Adrenal gland (tissue), 12 donors: ENCODE results near the gene SF3B2. TPM values are rescaled to one million over a fixed set of nuclear protein-coding genes. Genes with fewer than 3 reads are reported as not detected.

ENCODE experiments used
- DNase-seq, 7 donors: peaks; one replicate each; pipeline ENCODE4 v3.0.0-alpha.2; 2019 to 2020
- H3K27ac ChIP-seq, 5 donors: fragments of 200-600 bp; sonication (generic) in 4 of 5; 1 replicate in 3 of 5; 2 replicates in 2 of 5; pipeline versions ENCODE4 v1.5.1 to v1.8.0; 2016 to 2020; ENCODE audit warnings: mild to moderate bottlenecking in 1 of 5
- H3K27me3 ChIP-seq: fragments of 200-600 bp; 2 replicates; pipeline ENCODE4 v1.8.0; 2021
- H3K36me3 ChIP-seq, 2 donors: fragments of 200-600 bp; replicated peaks in 1 of 2; 1 replicate in 1 of 2; 2 replicates in 1 of 2; pipeline versions ENCODE4 v1.5.1 to v1.8.0; 2018 to 2022
- H3K4me1 ChIP-seq, 2 donors: fragments of 200-600 bp; replicated peaks in 1 of 2; 1 replicate in 1 of 2; 2 replicates in 1 of 2; pipeline versions ENCODE4 v1.5.1 to v1.8.0; 2018 to 2021
- H3K4me3 ChIP-seq, 4 donors: fragments of 200-600 bp; sonication (generic) in 3 of 4; one replicate each; pipeline ENCODE4 v1.5.1; 2016 to 2018
- H3K9me3 ChIP-seq, 3 donors: fragments of 200-600 bp; sonication (generic) in 1 of 3; replicated peaks in 1 of 3; 1 replicate in 2 of 3; 2 replicates in 1 of 3; pipeline versions ENCODE4 v1.5.1 to v1.8.0; 2016 to 2021
- CTCF ChIP-seq, 6 experiments: fragments of 450-650 bp in 4 of 6; fragments of 200-600 bp in 2 of 6; sonication (generic) in 1 of 6; IDR thresholded peaks; 1 replicate in 5 of 6; 2 replicates in 1 of 6; pipeline versions ENCODE4 v1.5.1 to v1.8.0; 2016 to 2021; ENCODE audit warnings: antibody characterized with exemption in 6 of 6, mild to moderate bottlenecking in 2 of 6, moderate library complexity in 1 of 6
- POLR2A ChIP-seq, 2 donors: fragments of 450-650 bp; IDR thresholded peaks; one replicate each; pipeline ENCODE4 v1.6.1; 2017; ENCODE audit warnings: antibody characterized with exemption in 2 of 2, mild to moderate bottlenecking in 2 of 2, moderate library complexity in 1 of 2
- WGBS, 4 donors: extraction: QIAGEN DNeasy Blood & Tissue Kit in 2 of 4; methylation state at CpG; one replicate each; pipeline versions ENCODE4 v1.1.5 to v1.1.7; 2013 to 2017; 5-methylcytosine and 5-hydroxymethylcytosine counted together
- intact Hi-C, 2 donors: fragments of 100-400 bp; cut with DNase I; formaldehyde crosslinking; loops; one replicate each; pipeline versions ENCODE4 v1.14.1 to v1.15.0; 2022 to 2023
- polyA plus RNA-seq, 3 donors: library from polyadenylated mRNA; stranded (reverse); fragments of 200-250 nt in 2 of 3; fragments of 350-450 nt in 1 of 3; fragmentation: Illumina TruSeq in 1 of 3; extraction: RNeasy Lipid Tissue Mini Kit (QIAGEN cat#74804) in 1 of 3; gene quantifications; one replicate each; pipeline ENCODE4 v1.2.3, GENCODE V29; 2013 to 2014
- total RNA-seq, 9 donors: library from RNA; depleted of rRNA in 4 of 9; stranded (reverse); fragments of >200 nt in 4 of 9; fragments of 120-200 nt in 1 of 9; fragmentation: NEBNext Ultra II Directional in 1 of 9; extraction: Animal tissue kit (Norgen Biotek cat#: 25700) in 1 of 9; gene quantifications; one replicate each; pipeline versions ENCODE4 v1.1.0 to v1.2.4, GENCODE V29; 2013 to 2023
- donor health status: healthy with polysubstance abuse.
- donor health status: Bipolar disorder and iron deficiency.
- donor health status: DM: yes; HTN: yes; CAD: no.
- donor health status: DM: no; HTN: no; CAD: no.
- donor health status: DM: no; HTN: no; CAD: no.
- donor health status: DM: yes; HTN: yes; CAD: no.

Gene SF3B2
- total and polyA plus RNA-seq, 12 donors = 101 to 196 (median 141) TPM

DNA sequence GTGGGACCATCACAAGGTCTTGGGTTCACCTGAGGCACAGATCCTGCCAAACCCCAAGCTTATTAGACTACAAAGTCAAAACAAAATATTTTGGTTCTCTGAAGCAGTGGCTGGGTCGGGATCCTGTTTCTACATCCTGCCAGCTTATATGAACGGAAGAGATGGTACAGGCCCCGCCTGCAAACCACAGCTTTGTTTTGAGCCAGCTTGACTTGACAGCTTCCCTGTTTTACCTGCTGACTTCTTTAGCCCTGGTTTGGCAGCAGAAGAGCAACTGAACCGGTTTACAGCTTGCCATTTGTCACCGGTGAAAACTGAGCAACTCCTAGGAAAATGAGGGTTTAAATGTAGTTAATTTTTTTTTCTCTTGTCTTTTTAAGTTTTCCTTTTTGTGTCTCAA is 29.3 kb downstream of the SF3B2 start:
- H3K27ac ChIP-seq = peak overlapping the region in 2 of 5 donors; percentile 19 to 30
- TF ChIP-seq CTCF (IDR thresholded peaks at IDR 0.05) (no peak), POLR2A (IDR thresholded peaks at IDR 0.05) (no peak)
- 20 to 49% (median 38%) methylated on average over 5 of the region's 5 CpGs for WGBS, 4 donors
- H3K9me3 ChIP-seq = no peaks in the 10 kb centered on the region
- no peaks in the 10 kb centered on the region for H3K27me3 ChIP-seq
- DNase-seq = peak; percentile 20 to 68 (median 37)
- H3K4me1 ChIP-seq = peaks cover 32 to 59% of the 10 kb centered on the region in 2 donors
- intact Hi-C loops = no loop called here
- H3K36me3 ChIP-seq = no peaks in the 10 kb centered on the region
- no peak overlapping the region for H3K4me3 ChIP-seq

- H3K27me3 ChIP-seq = no peaks in the 10 kb centered on the region
- 24 to 25% (median 25%) methylated on average over 4 of the region's 4 CpGs for WGBS, 4 donors
- no peak overlapping the region for H3K4me3 ChIP-seq
- TF ChIP-seq CTCF (IDR thresholded peaks at IDR 0.05) (no peak), POLR2A (IDR thresholded peaks at IDR 0.05) (no peak)
- peak overlapping the region in 3 of 5 donors; percentile 31 to 60 (median 50) for H3K27ac ChIP-seq
- H3K4me1 ChIP-seq = peaks cover 32 to 59% of the 10 kb centered on the region in 2 donors
- no peaks in the 10 kb centered on the region for H3K9me3 ChIP-seq
- H3K36me3 ChIP-seq = no peaks in the 10 kb centered on the region
- DNase-seq = peak in 5 of 7 donors; percentile 3 to 54 (median 29)
- intact Hi-C loops = no loop called here
Observed at GRCh38 chr11:66082946-66083698, 31.0 kb downstream of the SF3B2 start.

DNA sequence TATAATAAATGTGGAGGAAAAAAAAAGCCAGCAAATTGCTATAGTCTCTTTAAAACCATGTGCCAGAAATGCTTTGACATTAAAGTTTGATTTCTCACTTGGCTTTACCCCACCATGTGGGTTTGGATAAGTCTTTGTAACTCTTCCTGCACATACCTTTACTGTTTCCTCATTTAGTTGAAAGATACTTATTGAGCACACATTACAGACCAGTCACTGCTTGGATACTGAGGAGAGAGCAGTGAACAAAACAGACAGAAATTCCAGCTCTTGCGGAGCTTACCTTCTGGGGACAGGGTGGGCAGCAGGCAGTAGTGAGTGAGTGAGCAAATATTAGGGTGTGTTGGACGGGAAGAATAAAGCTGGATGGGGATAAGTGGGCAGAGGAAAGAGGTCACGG is 31.6 kb downstream of the SF3B2 start:
- Histone ChIP-seq H3K36me3 (no peaks in the 10 kb centered on the region), H3K27me3 (no peaks in the 10 kb centered on the region), H3K27ac (peak overlapping the region in 3 of 5 donors; percentile 3 to 50 (median 31)), H3K9me3 (no peaks in the 10 kb centered on the region), H3K4me3 (no peak overlapping the region), H3K4me1 (peaks cover 32 to 59% of the 10 kb centered on the region in 2 donors)
- WGBS, 4 donors = 92 to 94% (median 93%) methylated on average over 3 of the region's 3 CpGs
- peak in 1 of 7 donors; percentile 8 for DNase-seq
- intact Hi-C loops = no loop called here
- no peak for TF ChIP-seq CTCF (IDR thresholded peaks at IDR 0.05)
- TF ChIP-seq POLR2A (IDR thresholded peaks at IDR 0.05) = no peak

DNA sequence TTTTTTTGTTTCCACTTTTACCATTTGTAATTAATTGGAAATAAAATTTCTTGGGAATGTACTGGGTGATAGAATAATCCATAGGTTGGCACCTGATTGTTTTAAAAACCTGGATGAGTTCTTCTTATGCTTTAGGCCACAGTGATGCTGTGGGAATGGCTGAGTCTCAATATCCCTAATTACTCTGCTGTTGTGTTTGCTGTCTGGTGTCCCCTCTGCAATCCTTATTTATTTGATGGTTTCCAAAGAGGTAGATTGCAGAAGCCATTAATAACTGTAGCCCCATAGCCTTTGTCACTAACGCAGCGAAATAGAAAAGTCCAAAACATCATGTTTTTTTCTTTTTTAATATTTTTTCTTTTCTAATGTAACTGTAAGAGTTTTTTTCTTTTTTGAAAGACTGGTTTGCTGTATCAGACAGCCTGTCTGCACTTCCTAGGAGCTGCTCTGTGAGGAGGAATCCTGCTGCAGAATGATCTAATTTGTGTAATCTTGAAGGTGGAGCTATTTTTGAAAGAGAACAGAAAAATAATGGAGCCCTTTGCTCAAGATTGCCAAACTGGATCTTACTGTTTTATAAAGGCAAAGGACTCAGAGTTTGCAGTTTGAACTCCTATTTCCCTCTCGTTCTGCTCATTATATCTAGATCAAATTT is 32.8 kb downstream of the SF3B2 start:
- WGBS, 4 donors = 56 to 63% (median 61%) methylated on average over 3 of the region's 3 CpGs
- Histone ChIP-seq H3K27me3 (no peaks in the 10 kb centered on the region), H3K9me3 (no peaks in the 10 kb centered on the region), H3K27ac (no peak overlapping the region), H3K4me3 (no peak overlapping the region), H3K36me3 (no peaks in the 10 kb centered on the region), H3K4me1 (peaks cover 32 to 55% of the 10 kb centered on the region in 2 donors)
- TF ChIP-seq POLR2A (IDR thresholded peaks at IDR 0.05) (no peak), CTCF (IDR thresholded peaks at IDR 0.05) (no peak)
- peak in 1 of 7 donors; percentile 4 for DNase-seq
- intact Hi-C loops = no loop called here
